Measurements from ENCODE around the gene CLCA4.

CLCA4 gene

GRCh38 chr1:86619313-86619712 is 72.4 kb downstream of the CLCA4 start:
- H3K9ac ChIP-seq (ENCODE audit: low read depth, low read length), result no peak overlapping the region
- H3K4me3 ChIP-seq (ENCODE audit: low read length), result no peak overlapping the region
- no peak overlapping the region for H3K27ac ChIP-seq (ENCODE audit: low read depth, low read length)
- H3K36me3 ChIP-seq (ENCODE audit: insufficient read depth, low read length), result no peaks in the 10 kb centered on the region
- 93% methylated on average over 4 of the region's 4 CpGs for WGBS
- no peaks in the 10 kb centered on the region for H3K4me1 ChIP-seq (ENCODE audit: insufficient read depth, low read length)
- peaks cover 8% of the 10 kb centered on the region for H3K9me3 ChIP-seq (ENCODE audit: insufficient read depth, low read depth, low read length)
- H3K27me3 ChIP-seq (ENCODE audit: insufficient read depth, low read length), result no peaks in the 10 kb centered on the region

DNA sequence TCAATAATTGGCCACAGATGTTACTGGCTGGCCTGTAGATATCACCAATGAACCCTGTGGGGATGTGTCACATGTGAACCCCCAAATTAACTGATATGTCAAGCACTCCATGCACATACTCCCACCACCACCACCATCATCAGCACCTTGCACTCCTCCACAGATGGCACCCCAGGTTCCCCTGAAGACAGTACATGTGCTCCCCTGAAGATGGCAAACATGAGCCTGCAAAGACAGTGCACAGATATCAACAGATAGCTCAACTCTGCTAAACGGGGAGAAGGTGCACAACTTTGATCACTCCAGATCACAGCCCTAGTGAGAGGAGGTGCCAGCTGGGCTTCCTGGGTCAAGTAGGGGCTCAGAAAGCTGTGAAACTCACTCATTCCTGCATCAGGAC is 74.4 kb downstream of the CLCA4 start:
- WGBS, result 86% methylated on average over 1 of the region's 1 CpG
- no peaks in the 10 kb centered on the region for H3K9me3 ChIP-seq (ENCODE audit: insufficient read depth, low read depth, low read length)

More for the DNA sequence above, 74.4 kb downstream of the CLCA4 start:
- Histone ChIP-seq H3K9ac (ENCODE audit: low read depth, low read length) (no peak overlapping the region), H3K36me3 (ENCODE audit: insufficient read depth, low read length) (no peaks in the 10 kb centered on the region), H3K27me3 (ENCODE audit: insufficient read depth, low read length) (no peaks in the 10 kb centered on the region), H3K4me3 (ENCODE audit: low read length) (no peak overlapping the region), H3K27ac (ENCODE audit: low read depth, low read length) (no peak overlapping the region), H3K4me1 (ENCODE audit: insufficient read depth, low read length) (no peaks in the 10 kb centered on the region)

Measured in HUES64 (cell line).